Subcutaneous adipose tissue (tissue), 4 donors: ENCODE data around the gene HOXC5. TPM values are rescaled to one million over a fixed set of nuclear protein-coding genes. Genes with fewer than 3 reads are reported as not detected.

Experiments used
- total RNA-seq, 4 donors: library from RNA; depleted of rRNA; stranded (reverse); fragments of >200 nt; gene quantifications; one replicate each; pipeline ENCODE4 v1.1.0, GENCODE V29; 2016
- TF ChIP-seq, protein P1 (sequence below): fragments of 450-650 bp; IDR thresholded peaks from one replicate; pipeline ENCODE4 v1.5.1; 2016; ENCODE audit warnings: low read depth, mild to moderate bottlenecking, control low read depth, antibody characterized with exemption, moderate library complexity

Gene HOXC5
- total RNA-seq, 4 donors from 2014 or later: 0.66 to 2.6 (median 0.85) TPM; not detected in 1

DNA sequence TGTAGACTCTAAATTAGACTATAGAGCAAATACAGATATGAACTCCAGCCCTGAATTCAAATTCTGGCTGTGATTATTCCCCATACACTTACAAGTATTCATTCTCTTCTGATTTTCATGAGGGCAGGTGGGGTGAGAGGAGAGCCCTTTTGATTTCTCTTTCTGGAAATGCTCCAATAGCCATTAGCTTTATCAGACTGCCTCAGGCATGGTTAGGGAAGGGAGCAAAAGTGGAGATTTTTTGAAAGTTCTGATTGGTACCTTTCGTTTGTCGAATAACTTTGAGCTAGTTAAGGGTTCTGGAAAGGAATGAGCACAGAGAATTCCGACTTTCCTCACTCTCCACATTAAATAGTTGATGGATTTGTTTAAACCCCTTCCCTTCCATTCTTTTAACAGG, 7.8 kb downstream of the HOXC5 start:
- TF ChIP-seq, protein P1, sequence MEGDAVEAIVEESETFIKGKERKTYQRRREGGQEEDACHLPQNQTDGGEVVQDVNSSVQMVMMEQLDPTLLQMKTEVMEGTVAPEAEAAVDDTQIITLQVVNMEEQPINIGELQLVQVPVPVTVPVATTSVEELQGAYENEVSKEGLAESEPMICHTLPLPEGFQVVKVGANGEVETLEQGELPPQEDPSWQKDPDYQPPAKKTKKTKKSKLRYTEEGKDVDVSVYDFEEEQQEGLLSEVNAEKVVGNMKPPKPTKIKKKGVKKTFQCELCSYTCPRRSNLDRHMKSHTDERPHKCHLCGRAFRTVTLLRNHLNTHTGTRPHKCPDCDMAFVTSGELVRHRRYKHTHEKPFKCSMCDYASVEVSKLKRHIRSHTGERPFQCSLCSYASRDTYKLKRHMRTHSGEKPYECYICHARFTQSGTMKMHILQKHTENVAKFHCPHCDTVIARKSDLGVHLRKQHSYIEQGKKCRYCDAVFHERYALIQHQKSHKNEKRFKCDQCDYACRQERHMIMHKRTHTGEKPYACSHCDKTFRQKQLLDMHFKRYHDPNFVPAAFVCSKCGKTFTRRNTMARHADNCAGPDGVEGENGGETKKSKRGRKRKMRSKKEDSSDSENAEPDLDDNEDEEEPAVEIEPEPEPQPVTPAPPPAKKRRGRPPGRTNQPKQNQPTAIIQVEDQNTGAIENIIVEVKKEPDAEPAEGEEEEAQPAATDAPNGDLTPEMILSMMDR: no peak

- TF ChIP-seq, protein P1: no peak
Measured at GRCh38 chr12:54041097-54041690, 8.3 kb downstream of the HOXC5 start.

GRCh38 chr12:54042970-54043853, 10.4 kb downstream of the HOXC5 start:
- TF ChIP-seq, protein P1: no peak

DNA sequence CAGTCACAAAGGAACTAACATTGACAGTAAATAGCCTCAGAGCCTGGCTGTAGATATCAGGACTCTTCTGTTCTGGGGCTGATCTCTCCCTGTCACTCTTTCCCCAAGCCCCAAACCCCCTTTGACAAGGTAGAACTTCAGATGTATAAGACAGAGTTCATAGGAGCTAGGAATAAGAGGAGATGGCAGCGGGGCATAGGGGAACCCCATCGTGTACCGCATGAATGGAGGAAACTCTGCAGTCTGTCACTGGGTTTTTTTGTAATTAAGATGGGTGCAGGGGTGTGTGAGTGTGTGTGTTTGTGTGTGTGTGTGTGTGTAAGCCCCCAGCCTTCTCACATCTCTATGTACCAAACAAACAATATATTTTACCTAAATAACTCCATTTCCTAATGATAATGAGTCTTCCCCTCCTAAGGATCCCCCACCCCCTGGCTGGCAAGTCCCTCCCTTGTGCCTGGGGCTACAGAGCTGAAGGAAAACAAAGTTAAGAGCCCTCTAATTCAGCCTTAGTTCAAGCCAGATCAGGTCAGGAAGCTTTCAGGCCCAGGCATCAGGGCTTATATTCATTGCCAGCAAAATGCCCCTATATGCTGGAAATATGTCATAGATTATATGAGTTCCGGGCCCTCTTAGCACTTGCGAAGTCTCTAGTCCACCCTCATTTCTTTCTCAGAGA, 11.7 kb downstream of the HOXC5 start:
- TF ChIP-seq, protein P1: no peak

- TF ChIP-seq, protein P1: no peak
Measured at GRCh38 chr12:54045401-54045800, 12.6 kb downstream of the HOXC5 start.

- TF ChIP-seq, protein P1: no peak
Measured at GRCh38 chr12:54045868-54046521, 13.1 kb downstream of the HOXC5 start.
